Fibroblast of lung (primary cell): Measurements from ENCODE around the gene AFAP1L2. TPM values are rescaled to one million over a fixed set of nuclear protein-coding genes. Genes with fewer than 3 reads are reported as not detected.

Experiments
- DNase-seq, 2 donors: peaks; one replicate each; pipeline versions ENCODE4 v3.0.0 to v3.0.0-alpha.2; 2010; ENCODE audit warnings: low read depth in 2 of 2
- H2AFZ ChIP-seq: 2 replicates; pipeline ENCODE4 v1.5.1; 2012; ENCODE audit warnings: low read length, control low read depth, inconsistent platforms
- H3K27ac ChIP-seq: 2 replicates; pipeline ENCODE4 v1.5.1; 2011; ENCODE audit warnings: low read length, control low read depth; ENCODE audit not compliant: insufficient read depth
- H3K27me3 ChIP-seq: 2 replicates; pipeline ENCODE4 v1.5.1; 2011; ENCODE audit warnings: mild to moderate bottlenecking, low read length; ENCODE audit not compliant: control insufficient read depth, insufficient read depth
- H3K36me3 ChIP-seq: 2 replicates; pipeline ENCODE4 v1.5.1; 2011; ENCODE audit warnings: low read length; ENCODE audit not compliant: control insufficient read depth, insufficient read depth
- H3K4me1 ChIP-seq: 2 replicates; pipeline ENCODE4 v1.5.1; 2011; ENCODE audit warnings: low read length; ENCODE audit not compliant: control insufficient read depth, insufficient read depth; ENCODE audit errors: extremely low read depth
- H3K4me2 ChIP-seq: 2 replicates; pipeline ENCODE4 v1.5.1; 2011; ENCODE audit warnings: low read length, control low read depth; ENCODE audit not compliant: insufficient read depth; ENCODE audit errors: extremely low read depth
- H3K4me3 ChIP-seq, 4 experiments: fragments of 200-600 bp in 1 of 4; sonication (generic) in 1 of 4; replicated peaks in 1 of 4; 2 replicates each; pipeline ENCODE4 v1.5.1; 2011 to 2016; ENCODE audit warnings: low read length in 4 of 4, low read depth in 3 of 4, mild to moderate bottlenecking in 3 of 4, control low read depth in 2 of 4, inconsistent platforms in 1 of 4, mixed read lengths in 1 of 4; ENCODE audit not compliant: insufficient read depth in 1 of 4; ENCODE audit errors: control extremely low read depth in 1 of 4
- H3K79me2 ChIP-seq: 2 replicates; pipeline ENCODE4 v1.5.1; 2012; ENCODE audit warnings: mild to moderate bottlenecking, low read length, inconsistent platforms; ENCODE audit not compliant: control insufficient read depth, insufficient read depth
- H3K9ac ChIP-seq: 2 replicates; pipeline ENCODE4 v1.5.1; 2011; ENCODE audit warnings: mild to moderate bottlenecking, low read length, control low read depth; ENCODE audit not compliant: insufficient read depth
- H3K9me3 ChIP-seq: 2 replicates; pipeline ENCODE4 v1.5.1; 2012; ENCODE audit warnings: low read depth, low read length; ENCODE audit not compliant: control insufficient read depth, insufficient read depth
- H4K20me1 ChIP-seq: 2 replicates; pipeline ENCODE4 v1.5.1; 2011; ENCODE audit warnings: low read length; ENCODE audit not compliant: control insufficient read depth, insufficient read depth; ENCODE audit errors: extremely low read depth
- CTCF ChIP-seq, 2 donors: IDR thresholded peaks in 1 of 2; conservative IDR thresholded peaks in 1 of 2; 1 replicate in 1 of 2; 2 replicates in 1 of 2; pipeline ENCODE4 v1.5.1; 2011 to 2012; ENCODE audit warnings: low read length in 2 of 2, control low read depth in 1 of 2, inconsistent platforms in 1 of 2, low read depth in 1 of 2, mild to moderate bottlenecking in 1 of 2
- EZH2 ChIP-seq: IDR thresholded peaks from 2 replicates; pipeline ENCODE4 v1.5.1; 2012; ENCODE audit warnings: low read length, control low read depth, mild to moderate bottlenecking; ENCODE audit errors: missing control alignments
- polyA plus RNA-seq, 2 donors: library from polyadenylated mRNA; depleted of rRNA in 1 of 2; stranded (reverse) in 1 of 2; unstranded in 1 of 2; fragments of >200 nt; gene quantifications; 2 replicates each; pipeline ENCODE4 v1.2.1, GENCODE V29; 2011 to 2012; ENCODE audit warnings: missing spikeins in 1 of 2
- total RNA-seq: library from RNA; depleted of rRNA; stranded (reverse); fragments of >200 nt; gene quantifications from 2 replicates; pipeline ENCODE4 v1.2.1, GENCODE V29; 2014

Gene AFAP1L2
- total and polyA plus RNA-seq, 2 donors (not counting 1 experiment from before 2014, with no cell fraction given), result 0.17 to 9.6 TPM

- Histone ChIP-seq H3K4me2 (no peak overlapping the region), H3K4me3 (no peak overlapping the region), H3K9me3 (no peaks in the 10 kb centered on the region), H3K79me2 (no peaks in the 10 kb centered on the region), H3K9ac (no peak overlapping the region), H3K27ac (no peak overlapping the region), H3K36me3 (no peaks in the 10 kb centered on the region), H3K27me3 (no peaks in the 10 kb centered on the region), H2AFZ (no peak overlapping the region), H4K20me1 (no peaks in the 10 kb centered on the region), H3K4me1 (peaks cover 2% of the 10 kb centered on the region)
- TF ChIP-seq CTCF (conservative IDR thresholded peaks at IDR 0.05 in 1 of 2, IDR thresholded peaks at IDR 0.05 in 1 of 2; ENCODE audit: low read depth in 1 of 2, low read length in 2 of 2) (no peak), EZH2 (no peak)
- DNase-seq, result no peak
These were observed 25.5 kb upstream of the AFAP1L2 start for GRCh38 chr10:114429581-114430335.

GRCh38 chr10:114427124-114427852, 23.0 kb upstream of the AFAP1L2 start:
- Histone ChIP-seq H3K27ac (no peak overlapping the region), H3K9me3 (no peaks in the 10 kb centered on the region), H3K4me2 (no peak overlapping the region), H3K79me2 (no peaks in the 10 kb centered on the region), H3K4me3 (no peak overlapping the region), H3K36me3 (no peaks in the 10 kb centered on the region), H3K27me3 (peaks cover 1% of the 10 kb centered on the region), H2AFZ (no peak overlapping the region), H3K9ac (no peak overlapping the region), H4K20me1 (no peaks in the 10 kb centered on the region), H3K4me1 (no peaks in the 10 kb centered on the region)
- no peak for DNase-seq
- no peak for TF ChIP-seq EZH2
- TF ChIP-seq CTCF (conservative IDR thresholded peaks at IDR 0.05 in 1 of 2, IDR thresholded peaks at IDR 0.05 in 1 of 2; ENCODE audit: low read depth in 1 of 2, low read length in 2 of 2), result no peak

- no peak for DNase-seq
- no peaks in the 10 kb centered on the region for H3K79me2 ChIP-seq
- TF ChIP-seq CTCF (conservative IDR thresholded peaks at IDR 0.05 in 1 of 2, IDR thresholded peaks at IDR 0.05 in 1 of 2; ENCODE audit: low read depth in 1 of 2, low read length in 2 of 2) (no peak), EZH2 (no peak)
- no peaks in the 10 kb centered on the region for H3K36me3 ChIP-seq
- H3K4me2 ChIP-seq, result no peak overlapping the region
- H3K27me3 ChIP-seq, result peaks cover 4% of the 10 kb centered on the region
- no peak overlapping the region for H2AFZ ChIP-seq
- H3K4me3 ChIP-seq, result no peak overlapping the region
- H3K9me3 ChIP-seq, result no peaks in the 10 kb centered on the region
- no peaks in the 10 kb centered on the region for H3K4me1 ChIP-seq
- H3K27ac ChIP-seq, result no peak overlapping the region
- no peaks in the 10 kb centered on the region for H4K20me1 ChIP-seq
- H3K9ac ChIP-seq, result no peak overlapping the region
These were observed 22.2 kb upstream of the AFAP1L2 start for GRCh38 chr10:114426476-114426875.
